ENCODE data around the gene FBLN1. TPM values are rescaled to one million over a fixed set of nuclear protein-coding genes. Genes with fewer than 3 reads are reported as not detected.
A peak's percentile ranks its signal among the peaks of the same experiment; 100 is the strongest.
"Not testable (repeated sequence)": the region's sequence is repeated elsewhere in the genome, so short reads cannot be mapped to it uniquely, and the experiment has no call there.

The FBLN1 gene
- total RNA-seq, 1 experiment from 2014 or later: 126 TPM

- DNase-seq: no peak
- H3K36me3 ChIP-seq (replicated peaks; ENCODE audit: control insufficient read depth, insufficient read depth, low read length): no peaks in the 10 kb centered on the region
- no peaks in the 10 kb centered on the region for H3K27me3 ChIP-seq (ENCODE audit: control insufficient read depth, insufficient read depth, low read length)
- H3K4me3 ChIP-seq (ENCODE audit: insufficient read depth, low read depth, low read length): no peak overlapping the region
These were observed 17.4 kb upstream of the FBLN1 start for GRCh38 chr22:45485261-45485660.

GRCh38 chr22:45488764-45489370 is 13.8 kb upstream of the FBLN1 start:
- Histone ChIP-seq H3K36me3 (replicated peaks; ENCODE audit: control insufficient read depth, insufficient read depth, low read length) (no peaks in the 10 kb centered on the region), H3K4me3 (ENCODE audit: insufficient read depth, low read depth, low read length) (no peak overlapping the region), H3K27me3 (ENCODE audit: control insufficient read depth, insufficient read depth, low read length) (no peaks in the 10 kb centered on the region)
- DNase-seq: no peak

GRCh38 chr22:45490836-45491235 is 11.8 kb upstream of the FBLN1 start:
- DNase-seq: no peak
- no peaks in the 10 kb centered on the region for H3K36me3 ChIP-seq (replicated peaks; ENCODE audit: control insufficient read depth, insufficient read depth, low read length)
- H3K4me3 ChIP-seq (ENCODE audit: insufficient read depth, low read depth, low read length): no peak overlapping the region
- no peaks in the 10 kb centered on the region for H3K27me3 ChIP-seq (ENCODE audit: control insufficient read depth, insufficient read depth, low read length)

GRCh38 chr22:45491841-45492240 is 10.8 kb upstream of the FBLN1 start:
- no peak for DNase-seq

GRCh38 chr22:45493286-45493771 is 9.4 kb upstream of the FBLN1 start:
- H3K4me3 ChIP-seq (ENCODE audit: insufficient read depth, low read depth, low read length): no peak overlapping the region
- H3K27me3 ChIP-seq (ENCODE audit: control insufficient read depth, insufficient read depth, low read length): no peaks in the 10 kb centered on the region
- no peak for DNase-seq
- no peaks in the 10 kb centered on the region for H3K36me3 ChIP-seq (replicated peaks; ENCODE audit: control insufficient read depth, insufficient read depth, low read length)

More at GRCh38 chr22:45491841-45492240, 10.8 kb upstream of the FBLN1 start:
- H3K27me3 ChIP-seq (ENCODE audit: control insufficient read depth, insufficient read depth, low read length): no peaks in the 10 kb centered on the region
- H3K36me3 ChIP-seq (replicated peaks; ENCODE audit: control insufficient read depth, insufficient read depth, low read length): no peaks in the 10 kb centered on the region
- H3K4me3 ChIP-seq (ENCODE audit: insufficient read depth, low read depth, low read length): no peak overlapping the region

GRCh38 chr22:45494306-45494705 is 8.4 kb upstream of the FBLN1 start:
- H3K36me3 ChIP-seq (replicated peaks; ENCODE audit: control insufficient read depth, insufficient read depth, low read length); DNase-seq; H3K4me3 ChIP-seq (ENCODE audit: insufficient read depth, low read depth, low read length); H3K27me3 ChIP-seq (ENCODE audit: control insufficient read depth, insufficient read depth, low read length): not testable (repeated sequence)

- not testable (repeated sequence) for H3K27me3 ChIP-seq (ENCODE audit: control insufficient read depth, insufficient read depth, low read length); DNase-seq; H3K36me3 ChIP-seq (replicated peaks; ENCODE audit: control insufficient read depth, insufficient read depth, low read length); H3K4me3 ChIP-seq (ENCODE audit: insufficient read depth, low read depth, low read length)
These were observed 7.1 kb upstream of the FBLN1 start for GRCh38 chr22:45495616-45496015.

GRCh38 chr22:45496451-45496941 is 6.2 kb upstream of the FBLN1 start:
- H3K27me3 ChIP-seq (ENCODE audit: control insufficient read depth, insufficient read depth, low read length): no peaks in the 10 kb centered on the region
- H3K4me3 ChIP-seq (ENCODE audit: insufficient read depth, low read depth, low read length): no peak overlapping the region
- no peak for DNase-seq
- no peaks in the 10 kb centered on the region for H3K36me3 ChIP-seq (replicated peaks; ENCODE audit: control insufficient read depth, insufficient read depth, low read length)

- DNase-seq: no peak
- Histone ChIP-seq H3K36me3 (replicated peaks; ENCODE audit: control insufficient read depth, insufficient read depth, low read length) (no peaks in the 10 kb centered on the region), H3K4me3 (ENCODE audit: insufficient read depth, low read depth, low read length) (no peak overlapping the region), H3K27me3 (ENCODE audit: control insufficient read depth, insufficient read depth, low read length) (no peaks in the 10 kb centered on the region)
These were observed 5.1 kb upstream of the FBLN1 start for GRCh38 chr22:45497351-45498145.

- no peaks in the 10 kb centered on the region for H3K27me3 ChIP-seq (ENCODE audit: control insufficient read depth, insufficient read depth, low read length)
- no peak for DNase-seq
- no peaks in the 10 kb centered on the region for H3K36me3 ChIP-seq (replicated peaks; ENCODE audit: control insufficient read depth, insufficient read depth, low read length)
- no peak overlapping the region for H3K4me3 ChIP-seq (ENCODE audit: insufficient read depth, low read depth, low read length)
These were observed 2.9 kb upstream of the FBLN1 start for GRCh38 chr22:45499746-45500145.

- H3K27me3 ChIP-seq (ENCODE audit: control insufficient read depth, insufficient read depth, low read length): no peaks in the 10 kb centered on the region
- peak; percentile 88 for DNase-seq
These were observed 550 bp downstream of the FBLN1 start for GRCh38 chr22:45503050-45503815.

GRCh38 chr22:45503816-45504372 is 1.2 kb downstream of the FBLN1 start:
- H3K4me3 ChIP-seq (ENCODE audit: insufficient read depth, low read depth, low read length): peak overlapping the region; percentile 74
- H3K27me3 ChIP-seq (ENCODE audit: control insufficient read depth, insufficient read depth, low read length): no peaks in the 10 kb centered on the region
- peak; percentile 82 for DNase-seq
- H3K36me3 ChIP-seq (replicated peaks; ENCODE audit: control insufficient read depth, insufficient read depth, low read length): peaks cover under 1% of the 10 kb centered on the region; the same call in 1 of the 2 replicates

More at GRCh38 chr22:45503050-45503815, 550 bp downstream of the FBLN1 start:
- Histone ChIP-seq H3K4me3 (ENCODE audit: insufficient read depth, low read depth, low read length) (peak overlapping the region; percentile 74), H3K36me3 (replicated peaks; ENCODE audit: control insufficient read depth, insufficient read depth, low read length) (no peaks in the 10 kb centered on the region)

- Histone ChIP-seq H3K4me3 (ENCODE audit: insufficient read depth, low read depth, low read length) (peak overlapping the region; percentile 74), H3K36me3 (replicated peaks; ENCODE audit: control insufficient read depth, insufficient read depth, low read length) (peaks cover 2% of the 10 kb centered on the region), H3K27me3 (ENCODE audit: control insufficient read depth, insufficient read depth, low read length) (no peaks in the 10 kb centered on the region)
- peak; percentile 78 for DNase-seq
These were observed 2.0 kb downstream of the FBLN1 start for GRCh38 chr22:45504373-45505341.
